NCI-H1092 (cell line): ENCODE results near the gene FILIP1.

Experiments used
- DNase-seq: peaks from one replicate; lab custom pipeline; 2025; lab: John Stamatoyannopoulos, UW

The FILIP1 gene

GRCh38 chr6:75492386-75493153, 1.0 kb downstream of the FILIP1 start:
- no peak for DNase-seq

GRCh38 chr6:75491291-75491690, 2.3 kb downstream of the FILIP1 start:
- DNase-seq: no peak

- DNase-seq: no peak
Observed at GRCh38 chr6:75490706-75491105, 2.9 kb downstream of the FILIP1 start.

- DNase-seq: no peak
Observed at GRCh38 chr6:75489025-75489424, 4.6 kb downstream of the FILIP1 start.

- no peak for DNase-seq
Observed at GRCh38 chr6:75488033-75488432, 5.6 kb downstream of the FILIP1 start.

GRCh38 chr6:75486850-75487518, 6.6 kb downstream of the FILIP1 start:
- no peak for DNase-seq

GRCh38 chr6:75484535-75484934, 9.1 kb downstream of the FILIP1 start:
- DNase-seq: no peak

- DNase-seq: no peak
Observed at GRCh38 chr6:75483136-75483952, 10.3 kb downstream of the FILIP1 start.

GRCh38 chr6:75481936-75482593, 11.5 kb downstream of the FILIP1 start:
- no peak for DNase-seq

GRCh38 chr6:75481394-75481793, 12.2 kb downstream of the FILIP1 start:
- no peak for DNase-seq

- no peak for DNase-seq
Observed at GRCh38 chr6:75480425-75480824, 13.2 kb downstream of the FILIP1 start.

- no peak for DNase-seq
Observed at GRCh38 chr6:75479712-75480111, 13.9 kb downstream of the FILIP1 start.

GRCh38 chr6:75478929-75479328, 14.7 kb downstream of the FILIP1 start:
- no peak for DNase-seq

GRCh38 chr6:75472885-75473284, 20.7 kb downstream of the FILIP1 start:
- no peak for DNase-seq

- DNase-seq: no peak
Observed at GRCh38 chr6:75467966-75468365, 25.6 kb downstream of the FILIP1 start.

GRCh38 chr6:75467284-75467683, 26.3 kb downstream of the FILIP1 start:
- DNase-seq: no peak

GRCh38 chr6:75466636-75467035, 27.0 kb downstream of the FILIP1 start:
- DNase-seq: no peak

GRCh38 chr6:75463908-75464307, 29.7 kb downstream of the FILIP1 start:
- no peak for DNase-seq

- DNase-seq: no peak
Observed at GRCh38 chr6:75463061-75463460, 30.5 kb downstream of the FILIP1 start.

GRCh38 chr6:75460681-75461080, 32.9 kb downstream of the FILIP1 start:
- DNase-seq: no peak

GRCh38 chr6:75458895-75459294, 34.7 kb downstream of the FILIP1 start:
- DNase-seq: no peak

GRCh38 chr6:75450903-75451302, 42.7 kb downstream of the FILIP1 start:
- DNase-seq: no peak
